GM20000 (cell line): ENCODE data around the gene TSPAN11.
"Not testable (repeated sequence)": the region's sequence is repeated elsewhere in the genome, so short reads cannot be mapped to it uniquely, and the experiment has no call there.

Experiments
- DNase-seq: peaks from one replicate; pipeline ENCODE4 v3.0.0; 2012; ENCODE audit warnings: low spot score
- CTCF ChIP-seq: IDR thresholded peaks from 2 replicates; pipeline ENCODE4 v1.5.1; 2012; ENCODE audit warnings: mild to moderate bottlenecking, control low read depth; ENCODE audit errors: extremely low read depth, missing control alignments

The TSPAN11 gene

GRCh38 chr12:31019561-31019960 is 93.0 kb downstream of the TSPAN11 start:
- no peak for TF ChIP-seq CTCF
- DNase-seq: no peak

GRCh38 chr12:31019976-31020375 is 93.4 kb downstream of the TSPAN11 start:
- DNase-seq: no peak
- no peak for TF ChIP-seq CTCF

- no peak for DNase-seq
- no peak for TF ChIP-seq CTCF
Observed at GRCh38 chr12:31020385-31021166, 94.0 kb downstream of the TSPAN11 start.

GRCh38 chr12:31021181-31021580 is 94.6 kb downstream of the TSPAN11 start:
- TF ChIP-seq CTCF: no peak
- DNase-seq: no peak

- DNase-seq: no peak
- no peak for TF ChIP-seq CTCF
Observed at GRCh38 chr12:31021809-31022494, 95.4 kb downstream of the TSPAN11 start.

- TF ChIP-seq CTCF: no peak
- no peak for DNase-seq
Observed at GRCh38 chr12:31023271-31023724, 96.8 kb downstream of the TSPAN11 start.

GRCh38 chr12:31026202-31026601 is 99.7 kb downstream of the TSPAN11 start:
- no peak for TF ChIP-seq CTCF
- no peak for DNase-seq

GRCh38 chr12:31027006-31027405 is 100.5 kb downstream of the TSPAN11 start:
- not testable (repeated sequence) for DNase-seq
